ENCODE results near the gene STAT5A. TPM values are rescaled to one million over a fixed set of nuclear protein-coding genes. Genes with fewer than 3 reads are reported as not detected.

The STAT5A gene
- total RNA-seq, 4 donors from 2014 or later, result 11.2 to 80.0 (median 34.5) TPM

DNA sequence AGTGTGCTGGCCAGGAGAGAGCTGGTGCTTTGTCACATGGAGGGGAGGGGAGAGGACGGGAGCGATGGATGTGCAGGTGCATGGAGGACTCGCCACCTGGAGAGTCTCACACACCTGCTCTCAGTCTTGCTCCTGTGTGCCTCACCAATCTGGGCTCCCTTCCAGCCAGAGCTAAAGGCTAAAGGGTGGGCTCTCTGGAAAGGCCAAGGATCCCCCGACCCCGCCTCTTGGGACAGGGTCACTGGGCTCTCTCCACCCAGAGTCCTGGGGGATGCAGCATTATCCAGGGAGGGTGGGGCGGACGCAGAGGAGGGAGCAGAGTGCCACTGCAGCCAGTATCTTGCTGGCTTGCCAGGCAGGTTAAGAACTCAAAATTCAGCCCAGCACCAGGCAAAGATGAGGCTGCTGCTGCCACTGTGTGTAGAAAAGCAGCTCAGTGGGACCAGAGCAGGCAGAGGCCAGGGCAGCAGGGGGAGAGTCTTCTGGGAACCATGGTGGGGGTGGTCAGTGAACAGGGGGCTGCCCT lies 6.7 kb upstream of the STAT5A start:
- no peak overlapping the region for H3K27ac ChIP-seq
- peak in 1 of 3 donors; percentile 44 for DNase-seq

DNA sequence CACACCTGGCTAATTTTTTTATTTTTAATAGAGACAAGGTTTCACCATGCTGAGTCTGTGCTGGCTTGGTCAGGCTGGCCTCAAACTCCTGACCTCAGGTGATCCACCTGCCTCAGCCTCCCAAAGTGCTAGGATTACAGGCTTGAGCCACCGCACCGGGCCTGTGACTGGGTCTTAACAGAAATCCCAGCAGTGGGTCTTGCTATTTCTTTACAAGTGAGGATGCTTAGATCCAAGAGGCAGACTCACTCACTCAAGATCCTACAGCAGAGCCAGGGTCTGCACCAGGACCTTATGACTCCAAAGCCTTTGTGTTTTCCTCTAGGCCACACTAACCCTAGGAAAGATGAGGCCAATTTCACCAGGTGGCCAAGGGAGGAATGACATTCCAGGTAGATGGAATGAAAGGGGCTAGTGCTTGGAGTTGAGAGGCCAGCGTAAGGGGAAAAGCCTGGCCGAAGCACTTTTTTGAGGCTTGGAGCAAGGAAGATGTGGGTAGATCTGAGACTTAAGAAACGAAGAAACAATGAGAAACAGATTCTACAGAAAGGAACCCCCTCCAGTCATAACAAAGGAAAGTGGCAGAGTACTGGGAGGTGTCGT lies 5.7 kb upstream of the STAT5A start:
- Histone ChIP-seq H3K27ac (no peak overlapping the region), H3K9me3 (no peaks in the 10 kb centered on the region), H3K4me1 (peaks cover 0 to 18% (median 5%) of the 10 kb centered on the region in 4 donors), H3K4me3 (no peak overlapping the region), H3K36me3 (no peaks in the 10 kb centered on the region), H3K27me3 (no peaks in the 10 kb centered on the region)
- no peak for TF ChIP-seq POLR2A (IDR thresholded peaks at IDR 0.05)
- TF ChIP-seq, protein P1, sequence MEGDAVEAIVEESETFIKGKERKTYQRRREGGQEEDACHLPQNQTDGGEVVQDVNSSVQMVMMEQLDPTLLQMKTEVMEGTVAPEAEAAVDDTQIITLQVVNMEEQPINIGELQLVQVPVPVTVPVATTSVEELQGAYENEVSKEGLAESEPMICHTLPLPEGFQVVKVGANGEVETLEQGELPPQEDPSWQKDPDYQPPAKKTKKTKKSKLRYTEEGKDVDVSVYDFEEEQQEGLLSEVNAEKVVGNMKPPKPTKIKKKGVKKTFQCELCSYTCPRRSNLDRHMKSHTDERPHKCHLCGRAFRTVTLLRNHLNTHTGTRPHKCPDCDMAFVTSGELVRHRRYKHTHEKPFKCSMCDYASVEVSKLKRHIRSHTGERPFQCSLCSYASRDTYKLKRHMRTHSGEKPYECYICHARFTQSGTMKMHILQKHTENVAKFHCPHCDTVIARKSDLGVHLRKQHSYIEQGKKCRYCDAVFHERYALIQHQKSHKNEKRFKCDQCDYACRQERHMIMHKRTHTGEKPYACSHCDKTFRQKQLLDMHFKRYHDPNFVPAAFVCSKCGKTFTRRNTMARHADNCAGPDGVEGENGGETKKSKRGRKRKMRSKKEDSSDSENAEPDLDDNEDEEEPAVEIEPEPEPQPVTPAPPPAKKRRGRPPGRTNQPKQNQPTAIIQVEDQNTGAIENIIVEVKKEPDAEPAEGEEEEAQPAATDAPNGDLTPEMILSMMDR (IDR thresholded peaks at IDR 0.05), result no peak
- DNase-seq, result peak in 1 of 3 donors; percentile 35

More for the DNA sequence above, 6.7 kb upstream of the STAT5A start:
- H3K36me3 ChIP-seq, result no peaks in the 10 kb centered on the region
- no peaks in the 10 kb centered on the region for H3K9me3 ChIP-seq
- no peaks in the 10 kb centered on the region for H3K27me3 ChIP-seq
- peaks cover 0 to 15% (median 6%) of the 10 kb centered on the region in 4 donors for H3K4me1 ChIP-seq
- TF ChIP-seq, protein P1 (IDR thresholded peaks at IDR 0.05), result no peak
- TF ChIP-seq POLR2A (IDR thresholded peaks at IDR 0.05), result no peak
- no peak overlapping the region for H3K4me3 ChIP-seq

DNA sequence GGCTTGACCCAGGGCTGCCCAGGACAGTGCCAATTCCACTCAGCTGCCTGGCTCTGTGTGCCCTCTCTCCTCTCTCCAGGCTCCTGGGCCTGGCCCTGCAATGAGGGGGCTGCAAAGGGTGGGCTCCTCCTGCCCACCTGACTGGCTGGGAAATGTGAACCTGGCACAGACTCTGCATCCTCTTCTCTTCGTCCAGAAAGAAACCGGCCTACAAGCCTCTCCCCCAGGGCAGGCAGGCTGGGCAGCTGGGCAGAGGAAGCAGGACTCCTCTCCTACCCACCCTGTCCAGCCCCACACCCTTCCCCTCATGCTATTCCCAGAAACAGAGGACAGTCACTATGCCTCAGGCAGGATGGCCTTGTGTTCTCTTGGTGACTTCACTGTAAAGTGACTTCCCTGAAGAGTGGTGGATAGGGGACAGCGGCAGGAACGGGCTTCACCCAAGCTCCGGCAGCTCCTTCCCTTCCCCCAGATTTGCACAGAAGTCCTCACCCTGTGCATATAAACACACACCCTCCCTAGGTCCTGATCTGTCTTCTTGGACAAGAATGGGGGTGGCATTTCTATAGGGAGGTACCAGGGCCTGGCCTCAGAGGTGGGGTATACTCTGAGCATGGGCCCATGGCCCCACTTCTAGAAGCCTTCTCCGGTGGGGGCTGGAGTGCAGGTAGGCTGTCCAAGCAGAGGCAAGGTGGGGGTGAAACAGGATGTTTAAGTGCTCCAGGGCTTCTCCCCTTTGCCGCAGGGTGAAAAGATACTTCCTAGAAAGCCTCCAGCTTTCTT lies 4.9 kb upstream of the STAT5A start:
- Histone ChIP-seq H3K4me1 (peaks cover 0 to 20% (median 5%) of the 10 kb centered on the region in 4 donors), H3K27ac (no peak overlapping the region), H3K9me3 (no peaks in the 10 kb centered on the region), H3K36me3 (no peaks in the 10 kb centered on the region), H3K27me3 (no peaks in the 10 kb centered on the region), H3K4me3 (no peak overlapping the region)
- DNase-seq, result peak in 1 of 3 donors; percentile 33
- TF ChIP-seq, protein P1 (IDR thresholded peaks at IDR 0.05), result no peak
- TF ChIP-seq POLR2A (IDR thresholded peaks at IDR 0.05), result no peak

DNA sequence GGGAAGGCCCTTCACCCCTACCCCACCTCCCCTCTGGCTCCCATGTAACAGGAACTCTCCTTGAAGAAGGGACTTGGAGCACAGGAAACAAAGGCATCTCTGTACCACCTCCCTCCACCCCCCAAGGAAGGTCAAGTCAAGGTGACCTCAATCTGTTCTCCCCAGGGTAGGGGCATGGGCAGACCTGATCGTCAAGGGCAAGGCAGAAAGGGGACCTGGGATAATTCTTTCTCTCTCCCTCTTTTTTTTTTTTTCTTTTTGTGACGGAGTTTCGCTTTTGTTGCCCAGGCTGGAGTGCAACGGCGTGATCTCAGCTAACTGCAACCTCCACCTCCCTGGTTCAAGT lies 4.3 kb upstream of the STAT5A start:
- Histone ChIP-seq H3K4me1 (peaks cover 0 to 24% (median 5%) of the 10 kb centered on the region in 4 donors), H3K4me3 (no peak overlapping the region), H3K27ac (no peak overlapping the region), H3K36me3 (no peaks in the 10 kb centered on the region), H3K27me3 (no peaks in the 10 kb centered on the region), H3K9me3 (no peaks in the 10 kb centered on the region)
- no peak for DNase-seq
- TF ChIP-seq, protein P1 (IDR thresholded peaks at IDR 0.05), result no peak
- TF ChIP-seq POLR2A (IDR thresholded peaks at IDR 0.05), result no peak

DNA sequence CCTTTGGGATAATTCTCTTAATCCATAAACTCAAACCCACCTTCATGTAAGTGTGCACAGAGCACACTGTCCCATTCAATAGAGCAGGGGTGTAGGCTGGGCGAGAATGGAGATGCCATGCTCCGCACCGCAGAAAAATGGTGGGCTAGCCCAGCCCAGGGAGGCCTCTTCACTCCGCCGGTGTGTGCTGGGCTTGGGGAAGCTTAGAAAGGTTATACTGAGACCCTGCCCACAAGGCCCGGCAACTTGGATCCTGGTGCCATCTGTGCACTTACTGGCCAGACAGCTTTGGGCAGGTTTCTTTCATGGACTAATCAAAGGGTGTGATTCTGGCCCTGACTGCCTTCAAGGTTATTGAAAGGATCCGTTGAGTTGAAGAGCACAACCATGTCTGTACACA lies 3.7 kb upstream of the STAT5A start:
- Histone ChIP-seq H3K9me3 (no peaks in the 10 kb centered on the region), H3K36me3 (no peaks in the 10 kb centered on the region), H3K27ac (no peak overlapping the region), H3K4me1 (peaks cover 0 to 30% (median 7%) of the 10 kb centered on the region in 4 donors), H3K27me3 (no peaks in the 10 kb centered on the region), H3K4me3 (no peak overlapping the region)
- TF ChIP-seq, protein P1 (IDR thresholded peaks at IDR 0.05), result no peak
- no peak for TF ChIP-seq POLR2A (IDR thresholded peaks at IDR 0.05)
- DNase-seq, result peak in 1 of 3 donors; percentile 42
